HG03460 (cell line): ENCODE results near the gene MPP2.
"Not testable (repeated sequence)": the region's sequence is repeated elsewhere in the genome, so short reads cannot be mapped to it uniquely, and the experiment has no call there.

Experiments used
- ATAC-seq: cut with Tn5 transposase; IDR thresholded peaks from one replicate; pipeline ENCODE4 v1.9.1; 2021; ENCODE audit not compliant: unreplicated experiment

Gene MPP2

GRCh38 chr17:43905400-43905984 lies 1.8 kb downstream of the MPP2 start:
- no peak for ATAC-seq

DNA sequence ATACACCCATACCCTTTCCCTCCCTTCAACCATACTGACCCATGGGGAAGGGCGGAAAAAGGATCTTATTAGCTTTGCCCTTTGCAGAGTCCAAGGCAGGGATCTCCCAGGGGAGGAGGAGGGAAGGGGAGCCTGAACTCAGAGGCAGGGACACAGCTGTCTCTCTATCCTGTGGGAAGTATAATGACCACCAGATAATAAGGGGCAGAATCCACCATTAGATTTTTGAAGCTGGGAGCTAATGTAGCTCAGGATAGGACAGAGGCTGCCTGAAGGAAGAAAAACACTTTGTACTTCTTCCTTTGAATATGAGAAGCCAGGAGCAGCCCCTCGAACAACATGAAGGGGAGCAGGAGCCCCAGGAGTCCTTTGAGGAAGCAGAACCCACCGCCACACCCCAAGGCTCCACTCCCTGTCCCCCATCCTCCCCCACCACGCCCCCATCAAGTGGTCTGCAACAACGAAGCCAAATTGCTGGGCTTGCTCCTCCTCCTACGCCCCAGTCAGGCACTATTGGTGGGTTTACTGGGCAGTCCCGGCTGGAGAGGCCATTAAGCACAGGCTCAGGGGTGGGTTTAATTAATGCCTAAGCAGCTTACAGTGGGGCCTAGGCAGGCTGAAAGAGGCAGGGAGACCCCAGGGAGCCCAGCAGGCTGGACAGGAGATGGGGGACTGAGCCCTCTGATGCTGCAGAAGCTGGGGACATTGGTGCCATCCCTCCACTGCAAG lies 5.3 kb downstream of the MPP2 start:
- no peak for ATAC-seq

DNA sequence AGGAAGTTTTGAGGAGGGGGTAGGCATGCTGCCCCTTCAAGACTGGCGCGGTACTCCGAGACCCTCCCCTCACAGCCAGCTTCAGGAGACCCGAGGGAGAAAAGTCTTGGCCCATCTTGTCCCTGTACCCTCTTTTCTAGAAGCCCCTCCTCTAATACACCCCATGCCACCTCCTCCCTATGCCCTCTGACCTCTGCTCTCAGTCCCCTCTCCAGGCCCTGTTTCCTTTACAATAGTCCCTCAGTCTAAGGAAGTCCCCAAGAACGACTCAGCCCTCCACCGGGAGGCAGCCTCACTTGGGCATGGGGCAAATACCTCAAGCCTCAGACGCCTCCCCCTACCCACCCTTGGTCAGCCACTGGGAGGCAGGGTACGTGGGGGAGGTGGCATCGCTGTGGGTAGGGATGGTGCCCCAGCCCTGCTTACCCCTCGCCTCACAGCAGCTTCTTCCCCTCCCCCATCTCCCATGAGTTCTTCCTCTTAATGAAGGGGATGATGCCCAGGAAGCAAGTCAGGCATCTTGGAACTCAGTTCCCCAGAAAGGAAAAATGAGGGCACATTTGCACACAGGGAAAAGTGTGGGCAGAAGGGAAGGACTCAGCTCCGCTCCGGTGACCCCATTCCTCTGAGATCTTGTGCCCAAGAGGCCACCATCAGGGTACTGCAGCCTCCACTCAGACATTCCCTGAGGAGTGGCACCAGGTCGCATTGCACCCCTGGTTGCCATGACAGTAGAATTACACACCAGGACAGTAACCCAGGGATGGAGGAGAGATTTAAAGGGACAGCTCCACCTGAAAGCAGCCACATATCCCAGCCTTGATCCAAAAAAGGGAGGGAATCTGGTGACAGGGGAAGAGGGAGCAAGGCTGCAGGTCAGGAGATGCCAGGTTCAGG lies 6.2 kb downstream of the MPP2 start:
- ATAC-seq = no peak

DNA sequence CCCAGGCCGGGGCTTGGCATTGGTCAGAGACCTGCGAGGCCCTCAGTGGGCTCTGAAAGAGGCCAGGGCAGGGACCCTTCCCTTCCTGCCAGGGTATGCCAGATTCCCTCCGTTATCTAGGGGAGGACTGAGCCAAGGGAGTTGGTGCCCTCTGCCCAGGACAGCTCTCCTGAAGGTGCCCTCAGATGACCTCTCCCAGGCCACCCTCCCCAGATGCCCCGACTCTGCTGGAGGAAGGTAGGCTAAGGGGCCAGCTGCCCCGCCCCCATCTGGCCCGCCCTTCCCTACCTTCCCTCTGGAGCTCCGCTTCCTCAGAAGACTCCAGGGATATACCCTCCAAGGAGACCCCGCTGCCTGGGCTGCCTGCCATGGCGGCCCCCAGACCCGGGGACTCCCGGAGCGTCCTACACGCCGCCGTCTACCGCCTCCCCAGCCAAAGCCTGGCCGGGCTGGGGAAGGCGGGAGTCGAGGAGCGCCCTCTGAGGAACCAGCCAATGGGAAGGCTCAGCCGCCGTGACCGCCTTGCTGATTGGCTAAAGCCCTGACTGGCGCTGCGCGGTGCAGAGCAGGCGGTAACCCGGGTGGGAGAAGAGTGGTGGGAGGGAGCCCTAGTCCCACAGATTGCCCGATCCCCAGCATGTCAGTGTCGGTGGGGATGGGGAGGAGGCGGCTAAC lies 7.0 kb downstream of the MPP2 start:
- ATAC-seq = no peak

GRCh38 chr17:43898446-43898845 lies 8.9 kb downstream of the MPP2 start:
- no peak for ATAC-seq

GRCh38 chr17:43897831-43898230 lies 9.5 kb downstream of the MPP2 start:
- ATAC-seq = no peak

- ATAC-seq = not testable (repeated sequence)
Measured at GRCh38 chr17:43894494-43894893, 12.8 kb downstream of the MPP2 start.

DNA sequence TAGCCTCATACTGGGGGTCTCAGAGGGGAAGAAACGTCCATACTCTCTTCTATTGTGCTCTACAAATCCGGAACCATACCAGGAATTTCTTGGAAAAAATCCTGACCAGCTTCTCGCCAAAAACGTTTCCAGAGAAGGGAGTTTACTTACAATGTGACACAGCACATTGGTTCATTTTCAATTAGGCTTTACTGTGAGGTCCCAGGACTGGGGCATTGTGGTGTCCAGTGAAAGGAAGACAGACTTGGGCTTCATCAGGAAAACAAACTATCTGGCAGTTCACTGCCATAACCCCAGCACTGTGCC lies 14.7 kb downstream of the MPP2 start:
- ATAC-seq = no peak

GRCh38 chr17:43891851-43892646 lies 15.3 kb downstream of the MPP2 start:
- no peak for ATAC-seq

DNA sequence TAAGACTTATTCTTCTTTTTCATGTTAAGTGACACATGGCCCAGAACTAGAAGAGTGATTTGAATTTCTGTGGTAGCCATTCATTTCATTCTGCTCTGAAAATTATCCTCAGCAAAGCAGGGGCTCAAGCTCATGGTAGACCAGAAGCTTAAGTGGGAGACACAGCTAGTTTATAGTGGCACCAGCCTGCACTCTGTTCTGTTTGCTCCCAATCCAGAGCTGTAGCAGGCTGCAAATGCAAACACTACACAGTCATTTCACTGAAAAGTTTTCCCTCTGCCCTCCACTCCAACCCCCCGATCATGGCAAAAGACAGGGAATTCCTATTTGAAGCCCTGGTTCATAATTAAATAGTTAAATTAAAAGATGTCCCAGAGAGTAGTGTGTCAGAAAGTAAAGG lies 17.1 kb downstream of the MPP2 start:
- ATAC-seq = no peak

DNA sequence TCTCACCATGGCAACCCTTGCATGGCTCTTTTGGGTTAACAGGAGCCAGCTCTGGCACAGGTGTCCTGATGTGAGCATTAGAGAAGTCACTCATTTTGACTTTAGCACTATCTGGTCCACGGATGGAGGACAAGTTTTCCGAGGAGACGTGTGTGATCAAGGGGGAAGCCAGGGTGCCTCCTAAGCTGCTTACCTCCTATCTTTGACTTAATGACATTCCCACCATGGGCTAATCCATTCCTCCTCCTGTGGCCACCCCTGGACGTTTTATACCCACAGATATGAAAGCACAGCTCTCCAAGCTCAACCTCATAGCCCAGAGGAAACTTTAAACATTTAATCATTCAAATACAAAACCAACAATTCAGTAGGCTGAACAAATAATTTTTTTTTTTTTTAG lies 18.8 kb downstream of the MPP2 start:
- ATAC-seq = no peak

DNA sequence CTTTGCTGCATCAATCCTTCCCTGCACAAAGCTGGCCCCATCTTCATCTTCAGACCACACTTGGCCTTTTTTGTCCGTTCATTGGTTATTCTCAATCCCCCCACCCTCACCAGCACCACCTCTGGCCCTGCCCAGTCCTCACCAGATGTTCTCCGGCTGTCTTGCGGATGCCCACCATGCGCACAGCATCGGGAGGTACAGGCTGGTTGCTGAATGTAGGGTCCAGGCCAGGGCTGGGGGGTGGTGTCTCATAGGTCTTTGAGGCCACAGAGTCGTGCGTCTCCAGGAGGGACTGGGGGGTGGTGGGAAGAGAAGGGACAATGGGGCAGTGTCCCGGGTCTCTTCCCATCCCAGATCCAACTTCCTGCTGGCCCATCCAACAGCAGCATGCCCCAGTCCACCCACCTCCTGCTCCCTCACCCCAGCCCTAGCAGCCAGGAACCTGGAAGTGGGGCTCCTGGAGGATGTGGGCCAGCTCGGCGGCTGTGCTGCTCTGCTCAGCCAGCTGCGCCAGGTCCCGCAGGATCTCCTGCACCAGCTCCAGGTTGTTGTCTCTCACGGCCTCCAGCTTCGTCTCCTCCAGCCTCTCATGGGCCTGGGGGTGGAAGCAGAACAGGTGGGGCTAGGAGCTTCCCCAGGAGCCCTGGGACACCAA lies 24.4 kb downstream of the MPP2 start:
- ATAC-seq = no peak

GRCh38 chr17:43881758-43882505 lies 25.4 kb downstream of the MPP2 start:
- no peak for ATAC-seq

- ATAC-seq = no peak
Measured at GRCh38 chr17:43881181-43881580, 26.2 kb downstream of the MPP2 start.

DNA sequence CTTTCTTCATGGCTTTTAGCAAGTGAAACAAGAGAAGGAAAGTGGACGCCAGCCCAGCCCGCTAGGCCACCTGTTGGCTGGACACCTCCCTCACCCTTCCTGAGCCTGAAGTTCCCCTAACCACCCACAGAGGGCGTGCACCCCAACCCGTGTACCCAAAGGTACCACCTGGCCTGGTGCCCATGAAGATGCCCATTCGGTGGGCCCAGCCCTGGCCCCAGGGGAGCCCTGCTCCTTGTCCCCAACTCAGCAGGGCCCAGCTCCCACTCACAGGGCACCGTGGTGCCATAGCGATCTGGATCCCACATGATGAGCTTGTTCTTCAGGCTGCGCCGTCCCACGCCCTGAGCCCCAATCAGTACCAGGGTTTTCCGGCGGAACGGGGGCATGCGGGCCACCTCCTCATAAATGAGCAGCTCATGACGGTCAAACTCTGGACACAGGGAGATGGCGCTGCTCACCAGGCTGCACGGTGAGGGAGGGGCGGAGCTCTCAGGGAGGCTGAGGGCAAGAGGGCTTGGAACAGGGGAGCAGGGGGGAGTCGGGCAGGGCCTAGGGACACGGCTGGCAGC lies 26.8 kb downstream of the MPP2 start:
- no peak for ATAC-seq

- ATAC-seq = no peak
Measured at GRCh38 chr17:43879723-43880419, 27.5 kb downstream of the MPP2 start.

DNA sequence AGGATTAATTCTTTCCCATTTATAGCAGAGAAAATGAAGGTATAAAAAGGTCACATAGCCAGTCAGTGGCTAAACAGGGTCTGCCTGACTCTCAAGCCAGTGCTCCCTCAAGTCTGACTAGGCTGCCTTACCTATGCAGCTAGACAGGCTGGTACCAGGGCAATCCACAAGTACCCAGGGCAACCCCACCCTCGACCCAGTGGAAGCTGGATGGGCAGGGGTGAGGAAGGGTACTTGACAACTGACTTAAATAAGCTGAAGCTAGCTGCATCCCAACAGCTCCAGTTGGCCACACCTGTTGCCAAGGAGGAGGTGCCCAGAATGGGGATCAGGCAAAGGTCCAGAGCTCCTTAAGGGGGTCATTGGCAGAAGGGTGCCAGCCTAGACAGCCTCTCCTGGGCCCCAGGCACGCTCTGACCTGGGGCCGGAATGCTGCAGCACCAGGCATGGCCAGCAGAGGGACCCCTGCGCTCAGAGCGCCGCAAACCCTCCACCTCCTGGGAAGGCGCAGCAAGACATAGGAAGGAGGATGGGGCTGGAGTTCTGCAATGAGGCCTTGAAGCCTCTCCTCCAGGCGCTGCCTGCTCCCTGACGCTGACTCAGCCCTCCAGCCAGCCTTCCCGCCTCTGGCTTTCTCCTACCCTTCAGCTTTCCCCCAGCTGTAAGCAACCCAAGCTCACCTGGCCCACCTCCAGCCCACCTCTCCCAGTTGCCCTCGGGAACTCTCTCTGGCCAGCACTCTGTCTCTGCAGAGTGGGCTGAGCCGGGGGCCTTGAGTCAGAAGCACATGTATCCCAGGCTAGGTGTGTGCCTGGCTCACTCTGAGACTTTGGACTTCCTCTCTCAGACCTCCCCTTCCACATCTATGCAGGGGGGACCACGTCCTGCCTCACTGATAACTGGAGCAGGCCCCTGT lies 28.8 kb downstream of the MPP2 start:
- no peak for ATAC-seq
